Measurements from ENCODE around the gene PAX5. TPM values are rescaled to one million over a fixed set of nuclear protein-coding genes. Genes with fewer than 3 reads are reported as not detected.
"Not testable (repeated sequence)": the region's sequence is repeated elsewhere in the genome, so short reads cannot be mapped to it uniquely, and the experiment has no call there.

The PAX5 gene
- total RNA-seq, 4 donors from 2014 or later = under 0.01 to 0.29 TPM; not detected in 2

DNA sequence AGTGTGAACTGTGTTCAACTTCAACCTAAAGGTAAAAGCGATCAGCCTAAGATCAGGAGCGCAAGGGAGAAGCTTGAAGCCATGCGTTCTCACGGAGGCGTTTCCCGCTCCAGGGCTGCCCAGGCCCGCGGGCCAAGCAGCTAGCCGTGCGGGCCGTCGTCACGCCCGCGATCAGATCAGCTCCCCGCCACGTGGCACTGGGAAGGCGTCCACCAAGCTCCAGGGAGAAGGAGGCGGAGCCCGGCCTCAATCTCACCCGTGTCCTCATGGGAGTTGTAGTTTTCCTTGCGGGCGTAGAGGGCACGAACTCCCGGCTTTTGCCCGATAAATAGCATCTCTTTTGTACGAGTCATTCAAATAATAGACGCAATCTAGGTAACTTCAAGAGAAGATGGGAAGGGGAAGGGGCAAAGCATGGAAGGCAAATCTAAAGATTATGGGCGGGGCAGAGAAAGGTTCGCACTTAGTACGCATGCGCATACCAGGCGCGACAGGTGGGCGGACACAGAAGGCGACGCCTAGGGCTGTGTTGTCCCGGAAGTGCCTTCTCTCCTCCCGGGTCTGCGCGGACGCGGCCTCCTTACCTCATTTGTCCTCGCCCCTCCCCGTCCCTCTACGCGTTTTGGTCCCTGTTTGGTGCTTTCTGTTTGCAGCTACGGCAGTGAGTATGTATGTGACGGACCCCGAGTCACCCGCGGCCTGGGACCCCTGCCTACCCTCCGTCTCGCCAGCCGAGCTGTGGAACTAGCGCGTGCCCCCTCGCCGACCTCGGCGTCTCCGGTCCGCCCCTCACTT, 45.5 kb upstream of the PAX5 start:
- H3K27me3 ChIP-seq = peaks cover 0 to 13% (median 0%) of the 10 kb centered on the region in 4 donors
- 1 to 3% methylated on average over 40 to 56 of the region's 63 CpGs for WGBS, 2 donors
- peaks cover 0 to 6% (median 0%) of the 10 kb centered on the region in 3 donors for H3K9me3 ChIP-seq
- intact Hi-C loops (cut with DNase I) = loop anchor here (5.0 kb wide), 1 partner anchor 38 kb away; no protein-coding TSS in a partner anchor
- peak overlapping the region; percentile 86 to 94 (median 90) for H3K27ac ChIP-seq
- TF ChIP-seq, protein P1, sequence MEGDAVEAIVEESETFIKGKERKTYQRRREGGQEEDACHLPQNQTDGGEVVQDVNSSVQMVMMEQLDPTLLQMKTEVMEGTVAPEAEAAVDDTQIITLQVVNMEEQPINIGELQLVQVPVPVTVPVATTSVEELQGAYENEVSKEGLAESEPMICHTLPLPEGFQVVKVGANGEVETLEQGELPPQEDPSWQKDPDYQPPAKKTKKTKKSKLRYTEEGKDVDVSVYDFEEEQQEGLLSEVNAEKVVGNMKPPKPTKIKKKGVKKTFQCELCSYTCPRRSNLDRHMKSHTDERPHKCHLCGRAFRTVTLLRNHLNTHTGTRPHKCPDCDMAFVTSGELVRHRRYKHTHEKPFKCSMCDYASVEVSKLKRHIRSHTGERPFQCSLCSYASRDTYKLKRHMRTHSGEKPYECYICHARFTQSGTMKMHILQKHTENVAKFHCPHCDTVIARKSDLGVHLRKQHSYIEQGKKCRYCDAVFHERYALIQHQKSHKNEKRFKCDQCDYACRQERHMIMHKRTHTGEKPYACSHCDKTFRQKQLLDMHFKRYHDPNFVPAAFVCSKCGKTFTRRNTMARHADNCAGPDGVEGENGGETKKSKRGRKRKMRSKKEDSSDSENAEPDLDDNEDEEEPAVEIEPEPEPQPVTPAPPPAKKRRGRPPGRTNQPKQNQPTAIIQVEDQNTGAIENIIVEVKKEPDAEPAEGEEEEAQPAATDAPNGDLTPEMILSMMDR (IDR thresholded peaks at IDR 0.05) = peak in 1 of 6 experiments; percentile 6
- peak in 2 of 4 donors; percentile 77 to 80 for TF ChIP-seq POLR2A (IDR thresholded peaks at IDR 0.05)
- H3K4me1 ChIP-seq = peaks cover 0 to 38% (median 4%) of the 10 kb centered on the region in 3 donors
- peak overlapping the region; percentile 75 to 97 (median 96) for H3K4me3 ChIP-seq
- peak; percentile 67 for DNase-seq
- H3K36me3 ChIP-seq = no peaks in the 10 kb centered on the region

DNA sequence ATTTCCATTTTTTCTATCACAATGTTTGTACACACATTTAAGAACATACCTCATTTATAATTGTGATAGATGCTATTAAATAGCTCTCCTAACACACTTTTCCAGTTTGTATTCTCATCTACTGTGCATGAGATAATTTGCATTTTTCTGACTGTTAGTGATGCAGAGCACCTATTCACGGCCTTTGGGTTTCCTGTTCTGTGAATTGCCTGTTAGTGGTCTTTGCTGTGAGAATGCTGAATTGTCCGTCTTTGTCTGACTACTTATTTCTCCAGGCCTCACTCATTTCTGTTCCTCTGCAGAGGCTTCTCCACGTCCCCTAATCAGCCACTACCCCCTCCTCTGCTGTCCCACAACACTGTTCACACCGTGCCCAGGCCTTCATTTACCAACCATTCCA, 40.7 kb upstream of the PAX5 start:
- DNase-seq; H3K27ac ChIP-seq; H3K9me3 ChIP-seq; H3K36me3 ChIP-seq; intact Hi-C loops (cut with DNase I); H3K4me3 ChIP-seq; H3K4me1 ChIP-seq: not testable (repeated sequence)
- 71 to 74% methylated on average over 4 of the region's 4 CpGs for WGBS, 2 donors
- peaks cover 0 to 13% (median 0%) of the 10 kb centered on the region in 4 donors for H3K27me3 ChIP-seq

DNA sequence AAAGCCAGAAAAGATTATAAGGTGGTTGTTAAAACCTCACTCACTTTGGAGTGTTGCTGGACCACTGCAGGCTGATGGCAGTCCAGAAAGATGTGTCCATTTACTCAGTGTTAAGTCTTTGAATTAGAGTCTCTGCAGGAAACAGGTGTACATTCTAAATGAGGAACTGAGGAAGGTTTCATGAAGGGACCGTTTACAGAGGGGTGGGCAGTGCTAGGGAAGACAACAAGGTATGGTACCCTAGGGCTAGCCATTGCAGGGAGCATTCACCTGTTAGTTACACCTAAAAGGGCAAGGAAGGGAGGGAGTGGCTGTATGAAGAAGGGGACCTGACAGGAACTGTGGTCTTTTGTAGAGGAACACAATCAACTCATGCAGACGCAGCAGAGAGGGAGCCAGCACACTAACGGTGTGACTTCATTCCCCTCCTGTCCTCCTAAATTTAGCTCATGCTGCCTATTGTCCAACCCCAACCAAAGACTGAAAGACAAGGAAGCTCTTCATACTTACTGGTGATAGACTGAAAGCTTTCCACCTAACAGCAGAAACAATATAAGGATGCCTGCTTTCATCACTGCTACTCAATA, 32.2 kb upstream of the PAX5 start:
- WGBS, 2 donors = 19 to 23% methylated on average over 3 of the region's 3 CpGs
- Histone ChIP-seq H3K27ac (no peak overlapping the region), H3K9me3 (no peaks in the 10 kb centered on the region), H3K36me3 (no peaks in the 10 kb centered on the region), H3K4me1 (no peaks in the 10 kb centered on the region), H3K4me3 (no peak overlapping the region), H3K27me3 (peaks cover 0 to 59% (median 0%) of the 10 kb centered on the region in 4 donors)
- TF ChIP-seq, protein P1 (IDR thresholded peaks at IDR 0.05) = no peak
- TF ChIP-seq POLR2A (IDR thresholded peaks at IDR 0.05) = no peak
- intact Hi-C loops (cut with DNase I) = no loop called here
- DNase-seq = no peak

DNA sequence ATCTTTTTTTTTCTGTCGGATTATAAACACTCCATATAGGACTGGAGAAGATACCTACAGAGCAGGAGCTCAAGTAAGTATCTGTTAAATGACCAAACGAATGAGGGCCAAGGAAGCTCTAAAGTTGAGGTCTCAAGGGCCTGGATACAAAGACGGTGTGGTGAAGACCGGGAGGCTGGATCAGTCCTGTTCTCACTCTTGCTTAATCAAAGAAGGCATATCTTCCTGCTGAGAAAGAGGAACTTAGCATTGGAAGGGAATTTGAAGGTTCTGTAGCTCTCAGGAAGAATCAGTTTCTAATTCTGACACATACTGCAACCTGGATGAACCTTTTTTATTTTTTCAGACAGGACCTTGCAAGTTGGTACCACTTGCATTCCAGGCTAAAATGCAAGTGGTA, 28.3 kb upstream of the PAX5 start:
- 77 to 81% methylated on average over 4 of the region's 4 CpGs for WGBS, 2 donors
- intact Hi-C loops (cut with DNase I) = no loop called here
- no peaks in the 10 kb centered on the region for H3K4me1 ChIP-seq
- peaks cover 0 to 89% (median 0%) of the 10 kb centered on the region in 4 donors for H3K27me3 ChIP-seq
- no peak overlapping the region for H3K27ac ChIP-seq
- no peaks in the 10 kb centered on the region for H3K9me3 ChIP-seq
- no peak for DNase-seq
- H3K4me3 ChIP-seq = no peak overlapping the region
- no peaks in the 10 kb centered on the region for H3K36me3 ChIP-seq
- TF ChIP-seq POLR2A (IDR thresholded peaks at IDR 0.05) = no peak
- TF ChIP-seq, protein P1 (IDR thresholded peaks at IDR 0.05) = no peak

DNA sequence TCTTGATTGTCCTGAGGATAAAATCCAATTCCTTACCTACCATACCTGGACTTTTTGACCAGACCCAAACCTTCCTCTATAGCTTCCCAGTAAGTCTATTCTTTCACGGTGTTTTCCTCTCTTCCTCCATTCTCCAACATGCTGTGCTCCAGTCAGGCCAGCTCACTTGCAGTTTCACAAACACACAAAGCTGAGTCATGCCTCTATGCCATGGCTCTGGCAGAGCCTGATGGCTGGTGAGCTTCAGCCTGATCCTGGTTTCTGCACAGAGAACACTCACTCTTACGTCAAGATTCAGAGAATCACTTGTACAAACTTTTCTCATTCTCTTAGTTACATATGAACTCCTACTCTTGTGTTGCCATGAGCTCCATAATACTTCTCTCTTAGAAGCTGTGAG, 27.7 kb upstream of the PAX5 start:
- no peaks in the 10 kb centered on the region for H3K4me1 ChIP-seq
- peaks cover 0 to 91% (median 0%) of the 10 kb centered on the region in 4 donors for H3K27me3 ChIP-seq
- intact Hi-C loops (cut with DNase I) = no loop called here
- H3K4me3 ChIP-seq = no peak overlapping the region
- H3K36me3 ChIP-seq = no peaks in the 10 kb centered on the region
- WGBS, 2 donors = 62 to 77% methylated on average over 2 of the region's 2 CpGs
- DNase-seq = no peak
- TF ChIP-seq, protein P1 (IDR thresholded peaks at IDR 0.05) = no peak
- TF ChIP-seq POLR2A (IDR thresholded peaks at IDR 0.05) = no peak
- no peaks in the 10 kb centered on the region for H3K9me3 ChIP-seq
- no peak overlapping the region for H3K27ac ChIP-seq

Measured in esophagus squamous epithelium (tissue), 5 donors.